WERI-Rb-1 (cell line): Measurements from ENCODE around the gene PLCG2.

ENCODE experiments used
- DNase-seq: peaks from one replicate; pipeline ENCODE4 v3.0.0-alpha.2; 2020
- H3K27ac ChIP-seq: fragments of 250-450 bp; sonication (Bioruptor Pico); 2 replicates; pipeline ENCODE4 v1.5.1; 2020; ENCODE audit warnings: mild to moderate bottlenecking, moderate library complexity
- H3K27me3 ChIP-seq: fragments of 250-450 bp; sonication (Bioruptor Pico); 2 replicates; pipeline ENCODE4 v1.5.1; 2021; ENCODE audit warnings: mild to moderate bottlenecking, low read depth, moderate library complexity; ENCODE audit not compliant: insufficient read depth, severe bottlenecking
- H3K36me3 ChIP-seq: fragments of 250-450 bp; sonication (Bioruptor Pico); 2 replicates; pipeline ENCODE4 v1.5.1; 2020; ENCODE audit warnings: mild to moderate bottlenecking, moderate library complexity
- H3K4me3 ChIP-seq: 2 replicates; pipeline ENCODE4 v1.5.1; 2011; ENCODE audit warnings: low read depth, mild to moderate bottlenecking, control low read depth, low read length
- H3K9me3 ChIP-seq: fragments of 250-450 bp; sonication (Bioruptor Pico); 2 replicates; pipeline ENCODE4 v1.5.1; 2021; ENCODE audit warnings: mild to moderate bottlenecking, moderate library complexity; ENCODE audit not compliant: severe bottlenecking
- TF ChIP-seq, protein P1 (sequence below): IDR thresholded peaks from 2 replicates; pipeline ENCODE4 v1.5.1; 2011; ENCODE audit warnings: low read depth, mild to moderate bottlenecking, control low read depth, inconsistent platforms, low read length

PLCG2 gene

GRCh38 chr16:81810361-81810760, 31.3 kb downstream of the PLCG2 start:
- Histone ChIP-seq H3K27me3 (no peaks in the 10 kb centered on the region), H3K36me3 (no peaks in the 10 kb centered on the region), H3K4me3 (no peak overlapping the region), H3K27ac (no peak overlapping the region), H3K9me3 (no peaks in the 10 kb centered on the region)
- TF ChIP-seq, protein P1, sequence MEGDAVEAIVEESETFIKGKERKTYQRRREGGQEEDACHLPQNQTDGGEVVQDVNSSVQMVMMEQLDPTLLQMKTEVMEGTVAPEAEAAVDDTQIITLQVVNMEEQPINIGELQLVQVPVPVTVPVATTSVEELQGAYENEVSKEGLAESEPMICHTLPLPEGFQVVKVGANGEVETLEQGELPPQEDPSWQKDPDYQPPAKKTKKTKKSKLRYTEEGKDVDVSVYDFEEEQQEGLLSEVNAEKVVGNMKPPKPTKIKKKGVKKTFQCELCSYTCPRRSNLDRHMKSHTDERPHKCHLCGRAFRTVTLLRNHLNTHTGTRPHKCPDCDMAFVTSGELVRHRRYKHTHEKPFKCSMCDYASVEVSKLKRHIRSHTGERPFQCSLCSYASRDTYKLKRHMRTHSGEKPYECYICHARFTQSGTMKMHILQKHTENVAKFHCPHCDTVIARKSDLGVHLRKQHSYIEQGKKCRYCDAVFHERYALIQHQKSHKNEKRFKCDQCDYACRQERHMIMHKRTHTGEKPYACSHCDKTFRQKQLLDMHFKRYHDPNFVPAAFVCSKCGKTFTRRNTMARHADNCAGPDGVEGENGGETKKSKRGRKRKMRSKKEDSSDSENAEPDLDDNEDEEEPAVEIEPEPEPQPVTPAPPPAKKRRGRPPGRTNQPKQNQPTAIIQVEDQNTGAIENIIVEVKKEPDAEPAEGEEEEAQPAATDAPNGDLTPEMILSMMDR, result no peak
- DNase-seq, result no peak

DNA sequence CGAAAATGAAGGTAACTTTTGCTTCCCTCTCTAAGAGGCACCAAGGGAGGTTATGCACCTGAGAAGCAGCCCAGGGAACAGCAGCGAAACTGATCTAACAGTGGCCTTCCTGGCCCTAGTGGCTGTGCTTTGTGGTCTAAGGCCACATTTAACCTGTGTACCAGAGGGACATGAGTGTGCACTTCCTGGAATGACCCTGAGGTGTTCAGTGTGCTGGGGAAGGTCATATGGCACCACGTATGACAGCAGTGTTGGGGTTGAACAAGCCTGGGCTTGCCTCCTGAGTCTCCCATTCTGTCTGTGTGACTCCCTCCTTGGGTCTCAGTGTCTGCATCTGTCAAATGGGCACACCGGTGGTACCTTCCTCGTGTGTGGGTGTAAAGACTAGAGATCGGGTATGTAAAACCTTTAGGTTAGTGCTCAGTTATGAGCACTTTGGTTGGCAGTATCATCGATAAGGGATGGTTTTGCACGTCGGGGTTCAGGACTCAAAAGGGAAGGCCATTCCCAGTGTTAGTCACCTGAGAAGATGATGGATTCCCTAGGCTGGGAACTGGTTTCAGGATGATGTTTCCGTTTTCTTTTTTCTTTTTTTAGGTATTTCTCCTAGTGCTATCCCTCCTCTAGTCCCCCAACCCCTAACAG, 31.9 kb downstream of the PLCG2 start:
- H3K4me3 ChIP-seq, result no peak overlapping the region
- no peaks in the 10 kb centered on the region for H3K9me3 ChIP-seq
- no peak overlapping the region for H3K27ac ChIP-seq
- TF ChIP-seq, protein P1, result no peak
- H3K36me3 ChIP-seq, result no peaks in the 10 kb centered on the region
- no peak for DNase-seq
- H3K27me3 ChIP-seq, result no peaks in the 10 kb centered on the region

DNA sequence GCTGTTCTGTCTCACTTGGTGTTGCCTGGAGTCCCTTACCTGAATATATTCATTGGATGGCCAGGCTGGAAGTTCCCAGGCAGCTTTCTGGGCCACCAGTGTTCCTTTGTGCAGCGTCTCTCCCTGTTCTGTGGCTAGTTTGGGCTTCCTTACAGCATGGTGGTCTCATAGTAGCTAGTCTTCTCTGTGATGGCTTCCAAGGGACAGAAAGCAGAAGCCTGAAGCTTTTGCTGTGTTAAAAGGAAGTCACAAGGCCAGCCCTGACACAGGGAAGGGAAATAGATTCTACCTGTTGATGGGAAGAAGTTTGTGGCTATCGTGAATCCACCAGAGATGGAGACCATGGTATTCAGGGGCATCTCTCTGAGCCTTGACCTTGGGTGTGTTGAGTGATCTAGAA, 34.6 kb downstream of the PLCG2 start:
- DNase-seq, result no peak
- no peak overlapping the region for H3K4me3 ChIP-seq

DNA sequence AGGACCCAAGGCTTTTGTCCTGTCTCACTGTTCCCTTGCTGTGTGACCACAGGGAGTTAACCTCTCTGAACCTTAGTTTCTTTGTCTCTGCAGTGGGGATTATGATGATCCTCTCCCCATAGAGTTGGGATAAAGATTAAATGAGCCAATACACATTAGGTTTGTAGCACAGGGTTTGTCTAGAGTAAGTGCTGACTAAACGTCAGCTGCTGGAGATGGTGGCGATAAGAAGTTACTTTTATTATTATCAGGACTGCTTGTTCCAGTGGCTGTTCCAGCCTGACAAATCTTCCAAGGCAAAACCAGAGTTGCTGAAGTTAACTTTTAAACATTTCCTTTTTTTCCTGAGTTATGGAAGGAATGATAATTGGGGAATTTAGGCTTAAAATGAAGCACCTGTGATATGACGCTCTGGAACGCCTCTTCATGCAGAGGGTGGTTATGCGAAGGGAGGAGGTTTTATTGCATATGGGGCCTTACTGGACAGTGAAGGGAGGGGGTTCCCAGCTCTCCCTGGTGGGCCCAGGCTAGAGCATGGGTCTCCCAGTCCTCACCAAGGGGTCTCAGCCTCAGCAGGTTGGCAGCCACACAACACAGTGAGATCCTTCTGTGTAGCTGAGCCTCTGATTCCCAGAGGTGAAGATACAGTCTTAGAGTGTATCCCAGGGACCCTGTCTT, 35.8 kb downstream of the PLCG2 start:
- Histone ChIP-seq H3K27ac (no peak overlapping the region), H3K4me3 (no peak overlapping the region), H3K27me3 (no peaks in the 10 kb centered on the region), H3K9me3 (no peaks in the 10 kb centered on the region), H3K36me3 (no peaks in the 10 kb centered on the region)
- no peak for DNase-seq
- TF ChIP-seq, protein P1, result no peak

More for the DNA sequence above, 34.6 kb downstream of the PLCG2 start:
- TF ChIP-seq, protein P1, result no peak
- no peaks in the 10 kb centered on the region for H3K27me3 ChIP-seq
- no peak overlapping the region for H3K27ac ChIP-seq
- no peaks in the 10 kb centered on the region for H3K36me3 ChIP-seq
- no peaks in the 10 kb centered on the region for H3K9me3 ChIP-seq

DNA sequence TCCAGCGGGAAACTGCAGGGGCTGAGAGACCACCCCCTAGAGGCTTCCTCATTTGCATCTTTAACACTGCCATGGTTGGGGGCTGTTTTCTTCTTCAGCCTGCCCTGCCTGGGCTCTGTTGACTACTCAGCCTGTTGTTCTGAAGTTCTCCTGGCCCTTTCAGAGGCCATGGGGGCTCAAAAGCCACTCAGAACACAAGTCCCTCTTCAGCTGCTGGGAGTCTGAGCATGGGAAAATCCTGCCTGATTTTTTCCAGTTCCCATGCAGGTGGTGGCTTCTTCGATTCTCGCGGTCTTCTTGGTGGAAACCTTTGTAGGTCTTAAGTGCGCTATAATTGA, 36.3 kb downstream of the PLCG2 start:
- no peak overlapping the region for H3K27ac ChIP-seq
- no peaks in the 10 kb centered on the region for H3K9me3 ChIP-seq
- H3K27me3 ChIP-seq, result no peaks in the 10 kb centered on the region
- H3K4me3 ChIP-seq, result no peak overlapping the region
- H3K36me3 ChIP-seq, result no peaks in the 10 kb centered on the region
- no peak for DNase-seq
- TF ChIP-seq, protein P1, result no peak

- H3K9me3 ChIP-seq, result no peaks in the 10 kb centered on the region
- H3K27ac ChIP-seq, result no peak overlapping the region
- H3K4me3 ChIP-seq, result no peak overlapping the region
- H3K27me3 ChIP-seq, result no peaks in the 10 kb centered on the region
- H3K36me3 ChIP-seq, result no peaks in the 10 kb centered on the region
- TF ChIP-seq, protein P1, result no peak
- no peak for DNase-seq
These were observed 37.3 kb downstream of the PLCG2 start for GRCh38 chr16:81816351-81816750.
